PC-3 (cell line): ENCODE measurements around the gene DDX54. TPM values are rescaled to one million over a fixed set of nuclear protein-coding genes. Genes with fewer than 3 reads are reported as not detected.

ENCODE experiments used
- ATAC-seq: fragments of 200-7000 bp; cut with Tn5 transposase; 2 replicates; pipeline ENCODE4 v1.9.1; 2020; ENCODE audit warnings: mild to moderate bottlenecking, moderate library complexity
- BruUV-seq: library from RNA; stranded (reverse); fragments of 400-500 nt; replicated peaks from 2 replicates; lab custom pipeline; 2021; lab: Mats Ljungman, UMichigan
- CTCF ChIA-PET: fragments of 300-600 bp; sonication (Branson Sonifier 250); formaldehyde crosslinking; loops from one replicate; lab custom pipeline; 2022; ENCODE audit warnings: antibody characterized with exemption; lab: Charles Lee
- POLR2A ChIA-PET: fragments of 300-600 bp; sonication (Branson Sonifier 250); formaldehyde crosslinking; loops from one replicate; lab custom pipeline; 2022; ENCODE audit warnings: antibody characterized with exemption; ENCODE audit not compliant: unreplicated experiment; lab: Charles Lee
- DNase-seq: peaks from one replicate; pipeline ENCODE4 v3.0.0-alpha.2; 2015
- H2AFZ ChIP-seq: fragments of 300-600 bp; sonication (generic); 2 replicates; pipeline ENCODE4 v1.6.0; 2016; ENCODE audit warnings: antibody characterized with exemption, low read length
- H3F3A ChIP-seq: fragments of 300-600 bp; sonication (generic); one replicate; pipeline ENCODE4 v1.6.0; 2017; ENCODE audit warnings: antibody characterized with exemption, low read length, control low read depth, mild to moderate bottlenecking; ENCODE audit not compliant: unreplicated experiment
- H3K27ac ChIP-seq: fragments of 300-600 bp; sonication (generic); 2 replicates; pipeline ENCODE4 v1.5.1; 2016; ENCODE audit warnings: mild to moderate bottlenecking, low read length
- H3K27me3 ChIP-seq: fragments of 300-600 bp; sonication (generic); 2 replicates; pipeline ENCODE4 v1.6.1; 2016; ENCODE audit warnings: low read length, mixed read lengths
- H3K36me3 ChIP-seq: fragments of 300-600 bp; sonication (generic); 2 replicates; pipeline ENCODE4 v1.6.1; 2016; ENCODE audit warnings: low read depth, mixed run types, low read length, mixed read lengths
- H3K4me1 ChIP-seq: fragments of 300-600 bp; sonication (generic); 2 replicates; pipeline ENCODE4 v1.5.1; 2016; ENCODE audit warnings: low read length; ENCODE audit not compliant: insufficient read depth
- H3K4me2 ChIP-seq: fragments of 300-600 bp; sonication (generic); 2 replicates; pipeline ENCODE4 v1.6.0; 2016; ENCODE audit warnings: low read length
- H3K4me3 ChIP-seq: fragments of 300-600 bp; sonication (generic); 2 replicates; pipeline ENCODE4 v1.5.1; 2016; ENCODE audit warnings: mild to moderate bottlenecking, low read length, mixed read lengths
- H3K79me2 ChIP-seq: fragments of 300-600 bp; sonication (generic); 2 replicates; pipeline ENCODE4 v1.6.1; 2017; ENCODE audit warnings: low read length, mixed read lengths
- H3K9ac ChIP-seq: fragments of 300-600 bp; sonication (generic); 2 replicates; pipeline ENCODE4 v1.6.0; 2016; ENCODE audit warnings: mild to moderate bottlenecking, low read length
- H3K9me2 ChIP-seq: fragments of 300-600 bp; sonication (generic); replicated peaks from 2 replicates; pipeline ENCODE4 v1.6.1; 2016; ENCODE audit warnings: mixed run types, low read length, mixed read lengths
- H3K9me3 ChIP-seq: fragments of 300-600 bp; sonication (generic); 2 replicates; pipeline ENCODE4 v1.6.1; 2016; ENCODE audit warnings: low read length, mixed read lengths
- H4K20me1 ChIP-seq: fragments of 300-600 bp; sonication (generic); 2 replicates; pipeline ENCODE4 v1.6.1; 2016; ENCODE audit warnings: low read length, mixed read lengths
- EZH2 ChIP-seq: fragments of 300-600 bp; sonication (generic); IDR thresholded peaks from one replicate; pipeline ENCODE4 v1.6.1; 2017; ENCODE audit warnings: antibody characterized with exemption, mild to moderate bottlenecking, low read length; ENCODE audit not compliant: unreplicated experiment
- EZH2phosphoT487 ChIP-seq: fragments of 300-600 bp; sonication (generic); IDR thresholded peaks from 2 replicates; pipeline ENCODE4 v1.6.1; 2018; ENCODE audit warnings: mild to moderate bottlenecking, antibody characterized with exemption, low read length, borderline replicate concordance
- intact Hi-C: fragments of 100-400 bp; cut with micrococcal nuclease; formaldehyde crosslinking; loops from 2 replicates; pipeline ENCODE4 v1.9.0; 2023
- total RNA-seq: library from RNA; depleted of rRNA; stranded (reverse); fragments of >200 nt; gene quantifications from 2 replicates; pipeline ENCODE4 v1.2.3, GENCODE V29; 2014
- TF ChIP-seq, protein P1 (sequence below): fragments of 300-600 bp; sonication (generic); conservative IDR thresholded peaks from 2 replicates; pipeline ENCODE4 v1.5.1; 2017; ENCODE audit warnings: antibody characterized with exemption, low read depth, mild to moderate bottlenecking, low read length

Gene DDX54
- total RNA-seq, 1 experiment from 2014 or later, result 158 TPM

DNA sequence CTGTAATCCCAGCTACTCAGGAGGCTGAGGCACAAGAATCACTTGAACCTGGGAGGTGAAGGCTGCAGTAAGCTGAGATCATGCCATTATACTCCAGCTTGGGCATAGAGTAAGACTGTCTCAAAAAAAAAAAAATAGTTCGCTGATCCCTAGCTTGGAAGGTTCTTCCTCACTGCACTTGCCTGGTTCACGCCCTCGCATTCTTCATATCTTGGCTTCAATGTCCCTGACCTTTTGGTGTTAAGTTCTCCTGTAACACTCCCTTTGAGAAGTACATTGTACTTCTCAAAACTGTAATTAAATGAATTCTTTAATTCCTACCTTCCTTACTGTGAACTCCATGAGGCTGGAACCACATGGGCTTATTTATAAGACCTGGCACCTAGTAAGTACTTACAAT lies 19.5 kb upstream of the DDX54 start:
- Histone ChIP-seq H3F3A (no peaks in the 10 kb centered on the region), H2AFZ (no peak overlapping the region), H3K4me3 (no peak overlapping the region), H3K4me2 (no peak overlapping the region), H3K79me2 (no peaks in the 10 kb centered on the region), H3K9ac (no peak overlapping the region), H3K9me2 (no peaks in the 10 kb centered on the region), H3K36me3 (no peaks in the 10 kb centered on the region), H4K20me1 (no peaks in the 10 kb centered on the region), H3K9me3 (no peaks in the 10 kb centered on the region), H3K27ac (no peak overlapping the region), H3K27me3 (no peaks in the 10 kb centered on the region), H3K4me1 (no peaks in the 10 kb centered on the region)
- DNase-seq (no peak), ATAC-seq (no peak)
- ChIA-PET CTCF (no interaction called here), POLR2A (interaction anchor here (0.7 kb wide), 1 partner anchor 1682 kb away, joined by 3 read pairs; no protein-coding TSS in a partner anchor)
- intact Hi-C loops, result no loop called here
- BruUV-seq, result no TSS peak
- TF ChIP-seq EZH2, result no peak
- TF ChIP-seq, protein P1, sequence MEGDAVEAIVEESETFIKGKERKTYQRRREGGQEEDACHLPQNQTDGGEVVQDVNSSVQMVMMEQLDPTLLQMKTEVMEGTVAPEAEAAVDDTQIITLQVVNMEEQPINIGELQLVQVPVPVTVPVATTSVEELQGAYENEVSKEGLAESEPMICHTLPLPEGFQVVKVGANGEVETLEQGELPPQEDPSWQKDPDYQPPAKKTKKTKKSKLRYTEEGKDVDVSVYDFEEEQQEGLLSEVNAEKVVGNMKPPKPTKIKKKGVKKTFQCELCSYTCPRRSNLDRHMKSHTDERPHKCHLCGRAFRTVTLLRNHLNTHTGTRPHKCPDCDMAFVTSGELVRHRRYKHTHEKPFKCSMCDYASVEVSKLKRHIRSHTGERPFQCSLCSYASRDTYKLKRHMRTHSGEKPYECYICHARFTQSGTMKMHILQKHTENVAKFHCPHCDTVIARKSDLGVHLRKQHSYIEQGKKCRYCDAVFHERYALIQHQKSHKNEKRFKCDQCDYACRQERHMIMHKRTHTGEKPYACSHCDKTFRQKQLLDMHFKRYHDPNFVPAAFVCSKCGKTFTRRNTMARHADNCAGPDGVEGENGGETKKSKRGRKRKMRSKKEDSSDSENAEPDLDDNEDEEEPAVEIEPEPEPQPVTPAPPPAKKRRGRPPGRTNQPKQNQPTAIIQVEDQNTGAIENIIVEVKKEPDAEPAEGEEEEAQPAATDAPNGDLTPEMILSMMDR, result no peak
- TF ChIP-seq EZH2phosphoT487, result no peak

GRCh38 chr12:113203852-113204760 lies 18.8 kb upstream of the DDX54 start:
- H3K36me3 ChIP-seq, result no peaks in the 10 kb centered on the region
- DNase-seq, result no peak
- no peaks in the 10 kb centered on the region for H3K9me3 ChIP-seq
- H2AFZ ChIP-seq, result no peak overlapping the region
- ChIA-PET CTCF (no interaction called here), POLR2A (interaction anchor here (0.7 kb wide), 1 partner anchor 1683 kb away, joined by 3 read pairs; no protein-coding TSS in a partner anchor)
- no peaks in the 10 kb centered on the region for H3K4me1 ChIP-seq
- no peaks in the 10 kb centered on the region for H3F3A ChIP-seq
- no TSS peak for BruUV-seq
- intact Hi-C loops, result no loop called here
- H3K27ac ChIP-seq, result no peak overlapping the region
- ATAC-seq, result no peak
- H3K4me3 ChIP-seq, result no peak overlapping the region
- TF ChIP-seq EZH2 (no peak), EZH2phosphoT487 (no peak)
- TF ChIP-seq, protein P1, result no peak
- H3K4me2 ChIP-seq, result no peak overlapping the region
- no peaks in the 10 kb centered on the region for H3K9me2 ChIP-seq
- no peaks in the 10 kb centered on the region for H3K79me2 ChIP-seq
- no peak overlapping the region for H3K9ac ChIP-seq
- H3K27me3 ChIP-seq, result no peaks in the 10 kb centered on the region
- H4K20me1 ChIP-seq, result no peaks in the 10 kb centered on the region
